Calu3 (cell line): ENCODE measurements around the gene NAALADL2. TPM values are rescaled to one million over a fixed set of nuclear protein-coding genes. Genes with fewer than 3 reads are reported as not detected.

Experiments
- BruUV-seq: library from RNA; stranded (reverse); fragments of 400-500 nt; replicated peaks from 2 replicates; lab custom pipeline; 2021; lab: Mats Ljungman, UMichigan
- CTCF ChIA-PET: fragments of 300-600 bp; sonication (Branson Sonifier 250); formaldehyde crosslinking; loops from one replicate; lab custom pipeline; 2022; ENCODE audit warnings: antibody characterized with exemption; lab: Charles Lee
- DNase-seq: peaks from one replicate; pipeline ENCODE4 v3.0.0; 2022
- H3K27ac Mint-ChIP-seq: one replicate; pipeline ENCODE4 v1.8.0; 2022; ENCODE audit warnings: mixed read lengths; ENCODE audit not compliant: unreplicated experiment
- H3K27me3 Mint-ChIP-seq: one replicate; pipeline ENCODE4 v1.8.0; 2022; ENCODE audit warnings: mixed read lengths; ENCODE audit not compliant: unreplicated experiment
- H3K36me3 Mint-ChIP-seq: one replicate; pipeline ENCODE4 v1.8.0; 2022; ENCODE audit warnings: mild to moderate bottlenecking, moderate library complexity, mixed read lengths; ENCODE audit not compliant: insufficient read depth, unreplicated experiment
- H3K4me1 Mint-ChIP-seq: one replicate; pipeline ENCODE4 v1.8.0; 2022; ENCODE audit warnings: mild to moderate bottlenecking, low read depth, mixed read lengths; ENCODE audit not compliant: unreplicated experiment
- H3K4me3 Mint-ChIP-seq: one replicate; pipeline ENCODE4 v1.8.0; 2022; ENCODE audit warnings: mild to moderate bottlenecking, low read depth, moderate library complexity, mixed read lengths; ENCODE audit not compliant: unreplicated experiment
- H3K9me3 Mint-ChIP-seq: one replicate; pipeline ENCODE4 v1.8.0; 2022; ENCODE audit warnings: low read depth, mixed read lengths; ENCODE audit not compliant: unreplicated experiment
- intact Hi-C: fragments of 100-400 bp; cut with micrococcal nuclease; formaldehyde crosslinking; loops from one replicate; pipeline ENCODE4 v1.10.0; 2022; ENCODE audit not compliant: unreplicated experiment
- total RNA-seq: library from RNA; stranded (reverse); gene quantifications from 2 replicates; pipeline ENCODE4 v1.2.3, GENCODE V29; 2022
- TF ChIP-seq, protein P1 (sequence below): fragments of 200-600 bp; IDR thresholded peaks from one replicate; pipeline ENCODE4 v1.8.0; 2022; ENCODE audit warnings: antibody characterized with exemption; ENCODE audit not compliant: unreplicated experiment

NAALADL2 gene
- total RNA-seq, 1 experiment from 2014 or later = 36.9 TPM

DNA sequence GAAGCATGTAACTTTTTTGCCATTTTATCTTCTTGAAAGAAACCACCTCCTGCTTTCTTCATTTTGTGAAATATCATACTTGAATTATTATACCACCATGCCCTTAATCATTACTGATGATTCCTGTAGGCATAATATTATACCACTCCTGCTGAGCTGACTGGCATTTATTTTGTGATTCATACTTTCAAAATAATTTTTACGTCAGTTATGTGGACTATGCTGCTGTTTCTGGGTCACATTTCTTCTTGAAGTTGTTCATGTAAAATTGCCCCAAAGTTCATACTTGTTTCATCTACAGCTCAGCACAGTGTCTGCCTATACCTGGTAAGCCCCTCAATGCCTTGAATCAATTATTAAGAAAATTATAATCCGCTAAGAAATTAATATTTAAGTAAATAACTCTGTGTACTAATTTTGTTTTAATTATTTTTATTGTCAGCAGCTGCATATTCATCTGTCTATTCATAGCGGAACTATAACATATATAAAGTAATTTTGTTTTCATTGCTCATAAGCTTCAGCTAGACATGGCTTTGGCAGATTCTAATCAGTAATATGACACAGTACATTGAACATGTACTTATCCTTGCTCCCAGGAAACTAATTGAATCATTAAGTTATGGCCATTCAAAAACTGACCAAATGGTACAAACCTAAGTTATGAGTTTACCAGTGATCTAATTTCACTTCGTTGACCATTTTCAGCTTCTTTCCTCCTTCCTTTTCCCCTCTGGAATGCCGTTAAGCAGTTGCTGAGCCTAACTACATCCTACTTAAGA, 160.0 kb downstream of the NAALADL2 start:
- H3K36me3 Mint-ChIP-seq = no peaks in the 10 kb centered on the region
- CTCF ChIA-PET = no interaction called here
- BruUV-seq = no TSS peak
- no peak overlapping the region for H3K27ac Mint-ChIP-seq
- no peak overlapping the region for H3K4me3 Mint-ChIP-seq
- no peaks in the 10 kb centered on the region for H3K9me3 Mint-ChIP-seq
- DNase-seq = no peak
- TF ChIP-seq, protein P1, sequence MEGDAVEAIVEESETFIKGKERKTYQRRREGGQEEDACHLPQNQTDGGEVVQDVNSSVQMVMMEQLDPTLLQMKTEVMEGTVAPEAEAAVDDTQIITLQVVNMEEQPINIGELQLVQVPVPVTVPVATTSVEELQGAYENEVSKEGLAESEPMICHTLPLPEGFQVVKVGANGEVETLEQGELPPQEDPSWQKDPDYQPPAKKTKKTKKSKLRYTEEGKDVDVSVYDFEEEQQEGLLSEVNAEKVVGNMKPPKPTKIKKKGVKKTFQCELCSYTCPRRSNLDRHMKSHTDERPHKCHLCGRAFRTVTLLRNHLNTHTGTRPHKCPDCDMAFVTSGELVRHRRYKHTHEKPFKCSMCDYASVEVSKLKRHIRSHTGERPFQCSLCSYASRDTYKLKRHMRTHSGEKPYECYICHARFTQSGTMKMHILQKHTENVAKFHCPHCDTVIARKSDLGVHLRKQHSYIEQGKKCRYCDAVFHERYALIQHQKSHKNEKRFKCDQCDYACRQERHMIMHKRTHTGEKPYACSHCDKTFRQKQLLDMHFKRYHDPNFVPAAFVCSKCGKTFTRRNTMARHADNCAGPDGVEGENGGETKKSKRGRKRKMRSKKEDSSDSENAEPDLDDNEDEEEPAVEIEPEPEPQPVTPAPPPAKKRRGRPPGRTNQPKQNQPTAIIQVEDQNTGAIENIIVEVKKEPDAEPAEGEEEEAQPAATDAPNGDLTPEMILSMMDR = no peak
- H3K27me3 Mint-ChIP-seq = no peaks in the 10 kb centered on the region
- H3K4me1 Mint-ChIP-seq = no peaks in the 10 kb centered on the region
- intact Hi-C loops = no loop called here

DNA sequence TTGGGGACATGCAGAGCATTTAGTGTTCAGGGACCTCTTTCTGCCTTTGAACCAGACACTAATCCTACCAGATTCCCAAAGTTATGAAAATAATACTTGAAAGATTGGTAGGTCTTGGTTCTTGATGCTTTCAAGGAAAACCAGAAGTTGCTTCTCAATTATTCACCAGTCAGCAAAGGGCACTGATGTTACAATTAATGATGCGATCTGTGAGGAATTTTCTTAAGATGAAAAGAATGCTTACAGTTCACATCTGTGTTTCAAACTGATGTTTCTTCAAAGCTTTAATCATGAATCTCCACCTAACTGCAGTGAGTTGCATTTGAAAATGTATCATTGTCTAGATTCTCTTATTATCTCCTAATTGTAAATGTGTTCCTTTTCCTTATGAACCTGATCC, 161.0 kb downstream of the NAALADL2 start:
- CTCF ChIA-PET = no interaction called here
- H3K27me3 Mint-ChIP-seq = no peaks in the 10 kb centered on the region

DNA sequence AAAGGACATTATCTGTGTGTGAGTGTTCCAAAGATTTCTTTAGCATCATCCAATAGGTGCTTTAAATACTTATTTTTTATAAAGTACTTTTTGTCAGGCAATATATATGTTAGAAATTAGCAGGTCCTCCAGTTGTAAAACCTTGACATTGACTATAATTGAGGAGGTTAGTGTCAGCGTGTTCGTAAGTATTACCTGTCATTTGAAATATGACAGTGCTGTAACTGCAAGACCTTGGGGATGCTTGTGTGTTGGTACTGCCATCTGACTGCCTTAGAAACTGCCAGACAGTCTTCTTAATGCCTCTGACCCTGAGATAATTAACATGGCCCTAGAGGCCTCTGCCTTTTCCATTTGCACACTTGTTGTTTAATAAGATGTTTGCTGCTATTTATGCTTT, 170.7 kb downstream of the NAALADL2 start:
- intact Hi-C loops = no loop called here
- no TSS peak for BruUV-seq
- H3K27me3 Mint-ChIP-seq = no peaks in the 10 kb centered on the region
- no peaks in the 10 kb centered on the region for H3K4me1 Mint-ChIP-seq
- no peaks in the 10 kb centered on the region for H3K36me3 Mint-ChIP-seq
- peaks cover 3% of the 10 kb centered on the region for H3K9me3 Mint-ChIP-seq
- no peak overlapping the region for H3K4me3 Mint-ChIP-seq
- CTCF ChIA-PET = interaction anchor here (0.6 kb wide), 1 partner anchor 213 kb away, joined by 5 read pairs; no protein-coding TSS in a partner anchor
- no peak for DNase-seq
- no peak overlapping the region for H3K27ac Mint-ChIP-seq
- TF ChIP-seq, protein P1 = no peak

More for the DNA sequence above, 161.0 kb downstream of the NAALADL2 start:
- Mint-ChIP-seq H3K4me3 (no peak overlapping the region), H3K9me3 (no peaks in the 10 kb centered on the region), H3K4me1 (no peaks in the 10 kb centered on the region), H3K27ac (no peak overlapping the region), H3K36me3 (no peaks in the 10 kb centered on the region)
- TF ChIP-seq, protein P1 = no peak
- intact Hi-C loops = no loop called here
- no TSS peak for BruUV-seq
- DNase-seq = no peak

DNA sequence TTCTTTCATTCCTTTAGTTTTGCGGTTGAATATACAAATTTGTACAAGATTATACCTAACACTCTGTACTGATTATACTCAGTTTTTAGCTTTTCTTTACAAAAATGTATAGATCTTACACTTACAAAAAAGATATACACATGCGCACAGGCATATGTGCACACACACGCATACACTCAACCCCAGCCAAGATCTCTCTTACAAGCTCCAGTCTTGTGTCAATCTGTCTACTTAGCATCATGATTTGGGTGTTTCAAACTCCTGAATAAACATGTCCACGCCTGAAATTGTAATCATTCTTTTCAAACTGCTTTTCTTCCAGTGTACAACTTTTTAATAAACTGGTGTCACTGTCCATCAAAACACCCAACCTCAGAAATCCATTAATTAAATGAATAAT, 180.7 kb downstream of the NAALADL2 start:
- Mint-ChIP-seq H3K27me3 (no peaks in the 10 kb centered on the region), H3K9me3 (no peaks in the 10 kb centered on the region), H3K36me3 (no peaks in the 10 kb centered on the region), H3K4me3 (no peak overlapping the region), H3K27ac (no peak overlapping the region), H3K4me1 (no peaks in the 10 kb centered on the region)
- CTCF ChIA-PET = no interaction called here
- no peak for DNase-seq
- intact Hi-C loops = no loop called here
- TF ChIP-seq, protein P1 = no peak
- BruUV-seq = no TSS peak
